Neutrophil (primary cell): ENCODE measurements around the gene UBE2Q1.

Experiments
- H3K27ac ChIP-seq: fragments of 200-600 bp; sonication (generic); 2 replicates; pipeline ENCODE4 v1.5.1; 2016; ENCODE audit warnings: mild to moderate bottlenecking, moderate library complexity
- H3K27me3 ChIP-seq: fragments of 200-600 bp; sonication (generic); 2 replicates; pipeline ENCODE4 v1.6.0; 2016; ENCODE audit warnings: mild to moderate bottlenecking
- H3K36me3 ChIP-seq: fragments of 200-600 bp; sonication (generic); 2 replicates; pipeline ENCODE4 v1.5.1; 2017
- H3K4me1 ChIP-seq, 2 experiments: fragments of 200-600 bp in 1 of 2; sonication (generic) in 1 of 2; 1 replicate in 1 of 2; 2 replicates in 1 of 2; pipeline versions ENCODE4 v1.5.1 to v1.6.1; 2013 to 2016; ENCODE audit warnings: low read depth in 1 of 2, low read length in 1 of 2, mild to moderate bottlenecking in 1 of 2, moderate library complexity in 1 of 2; ENCODE audit not compliant: control insufficient read depth in 1 of 2, insufficient read depth in 1 of 2
- H3K4me3 ChIP-seq, 2 experiments: fragments of 200-600 bp in 1 of 2; sonication (generic) in 1 of 2; 1 replicate in 1 of 2; 2 replicates in 1 of 2; pipeline ENCODE4 v1.5.1; 2013 to 2016; ENCODE audit warnings: low read depth in 1 of 2, low read length in 1 of 2, mild to moderate bottlenecking in 1 of 2, moderate library complexity in 1 of 2
- H3K9me3 ChIP-seq: fragments of 200-600 bp; sonication (generic); 2 replicates; pipeline ENCODE4 v1.5.1; 2016
- CTCF ChIP-seq: fragments of 200-600 bp; sonication (generic); IDR thresholded peaks from 2 replicates; pipeline ENCODE4 v1.5.1; 2016; ENCODE audit warnings: antibody characterized with exemption

UBE2Q1 gene

GRCh38 chr1:154529308-154529707 is 29.2 kb downstream of the UBE2Q1 start:
- H3K27ac ChIP-seq: no peak overlapping the region
- no peaks in the 10 kb centered on the region for H3K36me3 ChIP-seq
- H3K9me3 ChIP-seq: no peaks in the 10 kb centered on the region
- no peaks in the 10 kb centered on the region for H3K4me1 ChIP-seq
- TF ChIP-seq CTCF: no peak
- H3K27me3 ChIP-seq: no peaks in the 10 kb centered on the region
- no peak overlapping the region for H3K4me3 ChIP-seq

GRCh38 chr1:154527192-154527591 is 31.3 kb downstream of the UBE2Q1 start:
- H3K9me3 ChIP-seq: no peaks in the 10 kb centered on the region
- no peaks in the 10 kb centered on the region for H3K27me3 ChIP-seq
- no peak overlapping the region for H3K4me3 ChIP-seq
- no peaks in the 10 kb centered on the region for H3K36me3 ChIP-seq
- H3K27ac ChIP-seq: no peak overlapping the region
- H3K4me1 ChIP-seq: no peaks in the 10 kb centered on the region
- no peak for TF ChIP-seq CTCF

GRCh38 chr1:154524881-154525280 is 33.6 kb downstream of the UBE2Q1 start:
- no peak for TF ChIP-seq CTCF
- H3K36me3 ChIP-seq: no peaks in the 10 kb centered on the region
- H3K27me3 ChIP-seq: no peaks in the 10 kb centered on the region
- no peak overlapping the region for H3K27ac ChIP-seq
- H3K4me1 ChIP-seq: no peaks in the 10 kb centered on the region
- H3K9me3 ChIP-seq: no peaks in the 10 kb centered on the region
- H3K4me3 ChIP-seq: no peak overlapping the region

GRCh38 chr1:154521695-154522094 is 36.8 kb downstream of the UBE2Q1 start:
- TF ChIP-seq CTCF: no peak
- no peak overlapping the region for H3K27ac ChIP-seq
- H3K4me3 ChIP-seq: no peak overlapping the region
- H3K36me3 ChIP-seq: no peaks in the 10 kb centered on the region
- H3K9me3 ChIP-seq: no peaks in the 10 kb centered on the region
- H3K4me1 ChIP-seq: no peaks in the 10 kb centered on the region
- peaks cover 6% of the 10 kb centered on the region for H3K27me3 ChIP-seq

- peaks cover 6% of the 10 kb centered on the region for H3K27me3 ChIP-seq
- H3K36me3 ChIP-seq: no peaks in the 10 kb centered on the region
- H3K9me3 ChIP-seq: no peaks in the 10 kb centered on the region
- no peak overlapping the region for H3K27ac ChIP-seq
- TF ChIP-seq CTCF: no peak
- H3K4me3 ChIP-seq: no peak overlapping the region
- no peaks in the 10 kb centered on the region for H3K4me1 ChIP-seq
Measured at GRCh38 chr1:154520333-154520732, 38.1 kb downstream of the UBE2Q1 start.

- Histone ChIP-seq H3K9me3 (no peaks in the 10 kb centered on the region), H3K27ac (no peak overlapping the region), H3K27me3 (peaks cover 6% of the 10 kb centered on the region), H3K36me3 (no peaks in the 10 kb centered on the region), H3K4me1 (no peaks in the 10 kb centered on the region), H3K4me3 (no peak overlapping the region)
- no peak for TF ChIP-seq CTCF
Measured at GRCh38 chr1:154519591-154519991, 38.9 kb downstream of the UBE2Q1 start.
